Fibroblast of skin of left quadriceps (primary cell): ENCODE measurements around the gene CHRNB2.

Experiments
- DNase-seq, 2 experiments: peaks; one replicate each; pipeline ENCODE4 v3.0.0-alpha.2; 2013; ENCODE audit warnings: low read depth in 2 of 2

CHRNB2 gene

DNA sequence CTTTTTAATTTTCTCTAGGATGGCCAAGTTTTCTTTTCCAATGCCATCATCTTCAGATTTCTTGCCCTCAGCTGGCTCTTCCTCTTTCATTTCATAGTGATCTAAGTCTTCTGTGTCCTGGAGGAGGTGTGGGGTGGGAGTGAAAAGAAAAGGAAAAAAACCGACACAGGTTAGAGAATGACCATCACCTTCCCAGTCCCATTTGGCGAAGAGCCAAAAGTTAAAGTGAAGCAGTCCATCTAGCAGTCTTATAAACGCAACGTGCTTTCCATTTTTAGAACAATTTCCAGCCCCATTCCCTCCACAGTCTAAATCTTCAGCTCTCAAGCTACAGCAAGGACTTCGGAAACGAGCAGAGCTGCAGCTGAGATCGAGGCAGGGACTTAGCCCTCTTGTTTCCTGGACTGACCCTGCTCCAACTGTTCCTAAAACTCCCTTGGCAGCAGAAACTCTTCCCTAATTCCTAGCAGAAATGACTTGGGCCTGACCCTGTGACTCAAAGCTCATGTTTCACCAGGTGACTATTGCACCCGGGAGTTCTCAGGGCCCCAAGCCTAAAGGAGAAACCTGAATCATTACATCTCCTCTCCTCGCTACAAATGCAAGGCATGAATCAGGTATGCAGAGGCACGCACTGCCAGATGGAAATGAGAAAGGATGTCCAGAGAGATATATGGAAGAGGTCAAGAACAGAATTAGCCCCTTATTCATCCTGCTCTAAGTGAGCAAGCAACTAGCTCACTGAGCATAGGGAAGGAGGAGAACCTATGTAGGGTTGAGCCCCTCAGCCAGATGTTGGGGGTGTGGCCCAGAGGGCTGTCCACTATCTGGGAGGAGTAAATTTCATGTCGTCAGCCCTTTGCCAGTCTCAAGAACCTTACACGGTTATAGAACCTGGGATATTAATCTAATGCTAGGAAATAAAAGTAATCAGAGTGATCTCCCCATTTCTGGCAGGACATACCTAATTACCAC lies 14.2 kb upstream of the CHRNB2 start:
- no peak for DNase-seq

GRCh38 chr1:154556422-154556821 lies 11.2 kb upstream of the CHRNB2 start:
- no peak for DNase-seq

GRCh38 chr1:154557248-154557938 lies 10.2 kb upstream of the CHRNB2 start:
- DNase-seq = no peak

GRCh38 chr1:154557939-154558719 lies 9.4 kb upstream of the CHRNB2 start, which contains the start of gene UBE2Q1:
Gene UBE2Q1 (minus strand): TSS chr1:154558662. CDS start chr1:154558553, 109 bp downstream.
- DNase-seq = no peak

- DNase-seq = peak; percentile 98
Measured at GRCh38 chr1:154558720-154559465, 8.7 kb upstream of the CHRNB2 start.

DNA sequence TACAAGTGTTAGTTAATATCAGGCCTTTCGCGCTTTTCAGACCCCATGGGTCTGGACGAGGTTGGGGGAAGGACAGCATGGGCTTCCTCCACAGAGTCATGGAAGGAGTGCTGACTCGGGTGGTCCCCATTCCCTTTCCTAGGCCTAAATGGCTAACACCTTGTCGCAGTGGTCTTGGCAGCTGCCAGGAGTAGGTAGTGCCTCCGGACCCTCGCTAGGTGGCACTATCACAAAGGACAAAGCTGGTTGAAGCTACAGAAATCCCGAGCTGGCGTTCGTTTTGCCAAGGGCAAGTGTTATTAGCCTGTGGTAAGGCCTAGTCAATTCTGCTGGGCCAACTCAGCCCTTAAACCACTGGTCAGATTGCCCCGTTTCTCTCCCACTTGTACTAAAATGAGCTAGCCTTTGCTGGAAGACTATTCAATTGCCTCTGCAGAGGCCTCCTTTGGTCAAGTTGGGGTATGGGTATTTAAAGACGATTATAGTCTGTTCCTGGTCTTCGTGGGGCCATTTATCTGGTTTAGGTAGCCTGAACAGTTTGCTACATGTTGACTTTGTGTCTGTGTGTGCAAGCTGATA lies 8.0 kb upstream of the CHRNB2 start:
- DNase-seq = peak; percentile 67 to 72

DNA sequence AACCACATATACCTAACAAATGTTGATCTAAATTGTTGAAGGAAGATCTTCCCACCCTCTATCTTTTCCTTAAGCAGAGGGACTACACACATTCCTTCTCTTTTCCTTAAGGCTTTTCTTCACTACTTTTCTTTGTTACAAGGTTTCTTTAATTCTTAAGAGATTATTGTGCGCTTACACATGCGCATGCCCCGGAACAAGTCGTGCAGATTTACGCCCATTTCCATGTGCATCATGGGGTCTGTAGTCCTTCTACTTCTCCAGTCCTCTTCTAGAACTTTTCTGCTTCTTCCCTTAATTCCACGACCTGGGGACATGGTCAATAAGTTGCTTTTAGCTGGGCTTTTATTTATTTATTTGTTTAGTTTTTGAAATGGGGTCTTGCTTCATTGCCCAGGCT lies 1.7 kb upstream of the CHRNB2 start:
- no peak for DNase-seq

GRCh38 chr1:154568157-154568815 lies 708 bp downstream of the CHRNB2 start:
- no peak for DNase-seq

- DNase-seq = no peak
Measured at GRCh38 chr1:154571244-154571963, 3.8 kb downstream of the CHRNB2 start.

GRCh38 chr1:154571964-154572288 lies 4.3 kb downstream of the CHRNB2 start:
- DNase-seq = no peak

- no peak for DNase-seq
Measured at GRCh38 chr1:154572468-154573167, 5.0 kb downstream of the CHRNB2 start.

DNA sequence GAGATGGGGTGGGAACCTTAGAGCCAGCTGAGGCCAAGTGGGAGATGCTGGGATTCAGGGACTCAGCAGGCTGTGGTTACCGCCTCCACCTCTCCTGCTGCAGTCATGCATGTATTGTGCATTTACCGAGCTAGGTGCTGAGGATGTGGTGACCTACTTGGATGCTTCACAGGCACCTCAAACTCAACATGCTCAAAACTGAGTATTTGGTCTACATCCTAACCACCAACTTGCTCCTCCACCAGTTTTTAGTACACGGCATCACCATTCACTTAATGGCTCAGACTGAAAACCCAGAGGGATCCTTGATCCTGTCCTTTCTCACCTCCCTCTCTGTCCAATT lies 5.6 kb downstream of the CHRNB2 start:
- no peak for DNase-seq

DNA sequence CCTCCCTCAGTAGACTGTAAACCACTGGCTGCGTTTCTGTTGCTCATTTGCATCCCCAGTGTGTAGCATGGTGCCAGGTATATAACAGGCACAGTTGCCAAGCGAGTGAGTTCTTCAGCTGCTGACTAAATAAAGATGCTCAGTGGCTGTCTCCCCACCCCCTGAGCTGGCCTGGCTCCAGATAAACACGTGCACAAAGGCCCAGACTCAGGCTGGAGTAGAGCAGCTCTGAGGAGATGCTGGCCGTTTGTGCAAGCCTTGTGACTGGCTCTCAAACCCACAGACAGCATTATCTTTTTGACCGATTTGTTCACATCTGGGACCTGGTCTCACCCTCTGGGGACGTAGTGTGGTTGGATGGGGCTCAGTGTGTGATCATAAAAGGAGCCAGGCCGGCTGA lies 7.1 kb downstream of the CHRNB2 start:
- DNase-seq = peak; percentile 13 to 16

- DNase-seq = no peak
Measured at GRCh38 chr1:154575147-154575927, 7.8 kb downstream of the CHRNB2 start.

DNA sequence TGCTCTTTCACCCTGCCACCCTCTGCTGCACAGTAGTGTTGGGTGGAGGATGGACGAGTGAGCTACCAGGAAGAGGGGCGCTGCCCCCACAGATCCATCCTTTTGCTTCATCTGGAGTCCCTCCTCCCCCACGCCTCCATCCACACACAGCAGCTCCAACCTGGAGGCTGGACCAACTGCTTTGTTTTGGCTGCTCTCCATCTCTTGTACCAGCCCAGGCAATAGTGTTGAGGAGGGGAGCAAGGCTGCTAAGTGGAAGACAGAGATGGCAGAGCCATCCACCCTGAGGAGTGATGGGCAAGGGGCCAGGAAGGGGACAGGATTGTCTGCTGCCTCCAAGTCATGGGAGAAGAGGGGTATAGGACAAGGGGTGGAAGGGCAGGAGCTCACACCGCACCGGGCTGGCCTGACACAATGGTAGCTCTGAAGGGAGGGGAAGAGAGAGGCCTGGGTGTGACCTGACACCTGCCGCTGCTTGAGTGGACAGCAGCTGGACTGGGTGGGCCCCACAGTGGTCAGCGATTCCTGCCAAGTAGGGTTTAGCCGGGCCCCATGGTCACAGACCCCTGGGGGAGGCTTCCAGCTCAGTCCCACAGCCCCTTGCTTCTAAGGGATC lies 8.5 kb downstream of the CHRNB2 start:
- no peak for DNase-seq

DNA sequence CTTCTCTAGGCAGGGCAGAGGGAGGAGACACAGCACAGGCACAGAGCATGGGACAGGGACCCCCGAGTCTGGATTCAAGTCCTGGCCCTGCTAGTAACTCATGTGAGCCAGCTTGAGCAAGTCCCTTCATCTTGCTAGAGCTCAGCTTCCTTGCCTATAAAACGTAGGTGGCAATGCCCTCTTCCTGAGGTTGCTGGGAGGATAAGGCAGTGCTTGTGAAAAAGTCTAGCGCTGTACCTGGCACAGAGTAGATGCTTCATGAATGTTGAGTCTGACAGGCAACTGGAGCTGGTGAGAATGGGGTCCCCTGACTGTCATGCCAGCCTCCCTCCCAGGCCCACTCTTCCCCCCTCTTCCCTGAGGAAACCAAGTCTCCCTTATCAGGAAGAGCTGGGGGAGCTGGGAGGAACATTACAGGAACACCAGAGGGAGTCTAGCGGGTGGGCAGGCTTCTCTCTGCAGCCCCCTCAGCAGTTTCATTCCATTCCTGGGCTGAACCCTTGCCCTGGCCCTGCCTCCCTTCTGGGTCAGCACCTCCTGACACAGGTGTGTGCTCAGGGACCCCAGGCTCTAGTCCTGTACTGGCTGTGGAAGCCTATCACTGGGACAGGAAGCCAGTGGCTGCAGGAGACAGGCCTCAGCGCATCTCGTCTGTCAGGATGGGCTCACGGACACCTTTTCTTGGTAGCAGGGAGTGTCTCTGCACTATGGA lies 9.9 kb downstream of the CHRNB2 start:
- DNase-seq = no peak

- DNase-seq = no peak
Measured at GRCh38 chr1:154578058-154578418, 10.5 kb downstream of the CHRNB2 start.

DNA sequence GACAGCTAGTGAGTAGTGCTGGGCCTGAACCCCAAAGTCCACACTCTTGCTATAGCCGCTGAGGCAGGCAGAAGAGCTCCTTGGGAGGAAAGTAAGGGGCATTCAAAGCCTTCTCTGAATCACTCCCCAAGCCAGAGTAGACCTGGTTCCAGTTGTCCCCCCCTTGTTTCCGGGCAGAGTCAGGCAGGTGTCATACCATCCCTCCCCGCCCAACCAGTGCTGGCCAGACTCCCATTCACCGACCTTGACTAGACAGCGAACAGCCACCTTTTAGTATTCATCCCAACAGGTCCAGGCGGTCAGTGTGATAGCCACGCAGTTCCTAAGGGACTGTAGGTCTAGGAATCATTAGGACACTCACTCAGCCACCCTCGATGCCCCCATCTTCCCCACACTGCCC lies 11.8 kb downstream of the CHRNB2 start:
- no peak for DNase-seq
